Endothelial cell of umbilical vein (primary cell): ENCODE data around the gene AGPAT2. TPM values are rescaled to one million over a fixed set of nuclear protein-coding genes. Genes with fewer than 3 reads are reported as not detected.

ENCODE experiments used
- BruUV-seq: library from RNA; stranded (reverse); fragments of 400-500 nt; replicated peaks from 2 replicates; lab custom pipeline; 2021; lab: Mats Ljungman, UMichigan
- CTCF ChIA-PET: fragments of 300-600, 350-600 bp; sonication (Branson Sonifier 250); formaldehyde crosslinking; loops from one replicate; lab custom pipeline; 2021; ENCODE audit warnings: antibody characterized with exemption, inconsistent platforms; lab: Charles Lee
- POLR2A ChIA-PET: fragments of 300-600, 350-600 bp; sonication (Branson Sonifier 250); formaldehyde crosslinking; loops from one replicate; lab custom pipeline; 2021; ENCODE audit warnings: antibody characterized with exemption, inconsistent platforms; lab: Charles Lee
- DNase-seq: peaks from one replicate; pipeline ENCODE4 v3.0.0-alpha.2; 2011; ENCODE audit warnings: low read depth, low spot score
- FAIRE-seq: peaks from 2 replicates; lab custom pipeline; 2011; peaks lifted over from hg19 to GRCh38; lab: Jason Lieb, UNC
- H2AFZ ChIP-seq: 2 replicates; pipeline ENCODE4 v1.6.0; 2012; ENCODE audit warnings: low read depth, low read length, control low read depth, inconsistent platforms
- H3K27ac ChIP-seq: 2 replicates; pipeline ENCODE4 v1.5.1; 2011; ENCODE audit warnings: low read depth, mild to moderate bottlenecking, control low read depth, low read length, moderate library complexity; ENCODE audit not compliant: insufficient read depth
- H3K27me3 ChIP-seq, 2 experiments: 2 replicates each; pipeline versions ENCODE4 v1.6.0 to v1.6.1; 2011; ENCODE audit warnings: low read length in 2 of 2, mixed read lengths in 1 of 2; ENCODE audit not compliant: control insufficient read depth in 2 of 2, insufficient read depth in 2 of 2
- H3K36me3 ChIP-seq, 2 experiments: 2 replicates in 1 of 2; 3 replicates in 1 of 2; pipeline ENCODE4 v1.5.1; 2011; ENCODE audit warnings: low read length in 2 of 2, mild to moderate bottlenecking in 1 of 2, moderate library complexity in 1 of 2; ENCODE audit not compliant: control insufficient read depth in 2 of 2, insufficient read depth in 2 of 2; ENCODE audit errors: extremely low read depth in 1 of 2
- H3K4me1 ChIP-seq: 3 replicates; pipeline ENCODE4 v1.5.1; 2011; ENCODE audit warnings: mild to moderate bottlenecking, low read length; ENCODE audit not compliant: control insufficient read depth, insufficient read depth; ENCODE audit errors: extremely low read depth
- H3K4me2 ChIP-seq: 2 replicates; pipeline ENCODE4 v1.6.1; 2011; ENCODE audit warnings: low read length, control low read depth, mixed read lengths; ENCODE audit not compliant: insufficient read depth
- H3K4me3 ChIP-seq, 3 experiments: fragments of 200-600 bp in 1 of 3; sonication (generic), shearing (Covaris generic) in 1 of 3; replicated peaks in 1 of 3; 2 replicates each; pipeline ENCODE4 v1.5.1; 2011 to 2016; ENCODE audit warnings: control low read depth in 3 of 3, low read length in 3 of 3, mild to moderate bottlenecking in 2 of 3, inconsistent platforms in 1 of 3, low read depth in 1 of 3, moderate library complexity in 1 of 3; ENCODE audit not compliant: insufficient read depth in 1 of 3
- H3K79me2 ChIP-seq: 2 replicates; pipeline ENCODE4 v1.6.0; 2012; ENCODE audit warnings: low read length, inconsistent platforms; ENCODE audit not compliant: control insufficient read depth, insufficient read depth
- H3K9ac ChIP-seq: replicated peaks from 2 replicates; pipeline ENCODE3; 2011; ENCODE audit warnings: low read length, control low read depth; ENCODE audit not compliant: insufficient read depth; ENCODE audit errors: extremely low read depth
- H3K9me1 ChIP-seq: replicated peaks from 3 replicates; pipeline ENCODE4 v1.6.0; 2011; ENCODE audit warnings: mild to moderate bottlenecking, low read length; ENCODE audit not compliant: control insufficient read depth, insufficient read depth; ENCODE audit errors: extremely low read depth
- H3K9me3 ChIP-seq: replicated peaks from 2 replicates; pipeline ENCODE4 v1.5.1; 2012; ENCODE audit warnings: low read length, inconsistent platforms; ENCODE audit not compliant: control insufficient read depth, insufficient read depth
- H4K20me1 ChIP-seq: replicated peaks from 2 replicates; pipeline ENCODE3; 2011; ENCODE audit warnings: mild to moderate bottlenecking, low read length; ENCODE audit not compliant: control insufficient read depth, insufficient read depth; ENCODE audit errors: extremely low read depth
- CTCF ChIP-seq, 2 donors: IDR thresholded peaks; 1 replicate in 1 of 2; 2 replicates in 1 of 2; pipeline ENCODE4 v1.5.1; 2011; ENCODE audit warnings: low read length in 2 of 2, mild to moderate bottlenecking in 2 of 2, moderate library complexity in 2 of 2, control low read depth in 1 of 2, inconsistent platforms in 1 of 2, low read depth in 1 of 2; ENCODE audit not compliant: insufficient read depth in 1 of 2; ENCODE audit errors: extremely low read depth in 1 of 2
- EZH2 ChIP-seq: IDR thresholded peaks from 2 replicates; pipeline ENCODE4 v1.6.1; 2012; ENCODE audit warnings: borderline replicate concordance, low read depth, mild to moderate bottlenecking, moderate library complexity, low read length, inconsistent platforms; ENCODE audit not compliant: severe bottlenecking
- FOS ChIP-seq: IDR thresholded peaks from 2 replicates; pipeline ENCODE4 v1.6.1; 2011; ENCODE audit warnings: mild to moderate bottlenecking, low read length, moderate library complexity, borderline replicate concordance; ENCODE audit not compliant: insufficient read depth
- GATA2 ChIP-seq: IDR thresholded peaks from 2 replicates; pipeline ENCODE4 v1.7.0; 2011; ENCODE audit warnings: low read depth, mild to moderate bottlenecking, moderate library complexity, mixed read lengths, low read length; ENCODE audit not compliant: insufficient read length, insufficient read depth
- JUN ChIP-seq: IDR thresholded peaks from 2 replicates; pipeline ENCODE4 v1.6.1; 2011; ENCODE audit warnings: borderline replicate concordance, low read depth; ENCODE audit not compliant: insufficient read length, insufficient read depth
- MAX ChIP-seq: IDR thresholded peaks from 2 replicates; pipeline ENCODE4 v1.6.1; 2011; ENCODE audit not compliant: insufficient read depth, insufficient read length
- MYC ChIP-seq: IDR thresholded peaks from one replicate; pipeline ENCODE4 v1.6.1; 2011; ENCODE audit warnings: mild to moderate bottlenecking, low read depth, low read length
- POLR2A ChIP-seq: IDR thresholded peaks from 2 replicates; pipeline ENCODE4 v1.6.1; 2012; ENCODE audit warnings: low read depth, mild to moderate bottlenecking, control low read depth, low read length
- POLR2AphosphoS5 ChIP-seq: IDR thresholded peaks from 2 replicates; pipeline ENCODE4 v1.6.1; 2012; ENCODE audit warnings: low read depth, mild to moderate bottlenecking, control low read depth, low read length, moderate library complexity; ENCODE audit not compliant: insufficient read depth
- dilution Hi-C: fragments of 300-500 bp; cut with MboI; formaldehyde crosslinking; loops from one replicate; pipeline ENCODE4 v1.15.0; 2019; ENCODE audit warnings: low sequenced_read_pairs; ENCODE audit not compliant: extremely low pct_ligation_motif_present
- intact Hi-C: fragments of 100-400 bp; cut with micrococcal nuclease; formaldehyde crosslinking; loops from one replicate; pipeline ENCODE4 v1.10.0; 2022
- polyA plus RNA-seq, 4 experiments: library from polyadenylated mRNA; depleted of rRNA in 3 of 4; stranded (reverse) in 3 of 4; unstranded in 1 of 4; fragments of >200 nt; gene quantifications; 2 replicates each; pipeline versions ENCODE4 v1.2.1 to v1.2.3, GENCODE V29; 2011 to 2012; ENCODE audit warnings: missing spikeins in 1 of 4
- total RNA-seq: library from RNA; stranded (reverse); gene quantifications from 2 replicates; pipeline ENCODE4 v1.2.3, GENCODE V29; 2021

Gene AGPAT2
- total and polyA plus RNA-seq, 2 donors (not counting 3 experiments of a cell fraction or from before 2014, with no cell fraction given): 45.5 to 55.3 TPM

- Histone ChIP-seq H3K9me1 (no peaks in the 10 kb centered on the region), H3K36me3 (peaks cover 0 to 5% of the 10 kb centered on the region in 2 experiments), H3K4me1 (no peaks in the 10 kb centered on the region), H4K20me1 (no peaks in the 10 kb centered on the region), H3K27ac (no peak overlapping the region), H2AFZ (no peak overlapping the region), H3K9ac (no peak overlapping the region), H3K9me3 (no peaks in the 10 kb centered on the region), H3K4me3 (no peak overlapping the region), H3K4me2 (no peak overlapping the region), H3K79me2 (peaks cover 24% of the 10 kb centered on the region), H3K27me3 (no peaks in the 10 kb centered on the region)
- ChIA-PET POLR2A (no interaction called here), CTCF (no interaction called here)
- FAIRE-seq (no peak), DNase-seq (no peak)
- no TSS peak for BruUV-seq
- dilution Hi-C loops (no loop called here), intact Hi-C loops (no loop called here)
- TF ChIP-seq GATA2: no peak
- TF ChIP-seq FOS: no peak
- no peak for TF ChIP-seq EZH2
- TF ChIP-seq MAX: no peak
- no peak for TF ChIP-seq POLR2AphosphoS5
- no peak for TF ChIP-seq JUN
- no peak for TF ChIP-seq CTCF (IDR thresholded peaks at IDR 0.05; ENCODE audit: extremely low read depth in 1 of 2, insufficient read depth in 1 of 2, low read depth in 1 of 2, low read length in 2 of 2)
- no peak for TF ChIP-seq MYC
- no peak for TF ChIP-seq POLR2A
Observed at GRCh38 chr9:136678624-136679023, 8.6 kb downstream of the AGPAT2 start.
